Left ventricle myocardium inferior (tissue), 1 donor: ENCODE data around the gene MYH3. TPM values are rescaled to one million over a fixed set of nuclear protein-coding genes. Genes with fewer than 3 reads are reported as not detected.
A peak's percentile ranks its signal among the peaks of the same experiment; 100 is the strongest.
"Not testable (repeated sequence)": the region's sequence is repeated elsewhere in the genome, so short reads cannot be mapped to it uniquely, and the experiment has no call there.

Source experiments
- DNase-seq: peaks from one replicate; pipeline ENCODE4 v3.0.0-alpha.2; 2020
- H3K27ac ChIP-seq: fragments of 200-600 bp; replicated peaks from 2 replicates; pipeline ENCODE4 v1.8.0; 2021
- H3K27me3 ChIP-seq: fragments of 200-600 bp; 2 replicates; pipeline ENCODE4 v1.8.0; 2021; ENCODE audit warnings: low read depth
- H3K36me3 ChIP-seq: fragments of 200-600 bp; 2 replicates; pipeline ENCODE4 v1.8.0; 2021
- H3K4me1 ChIP-seq: fragments of 200-600 bp; 2 replicates; pipeline ENCODE4 v1.8.0; 2021
- H3K4me3 ChIP-seq: fragments of 200-600 bp; 2 replicates; pipeline ENCODE4 v1.8.0; 2021; ENCODE audit warnings: mild to moderate bottlenecking, moderate library complexity
- H3K9me3 ChIP-seq: fragments of 200-600 bp; replicated peaks from 2 replicates; pipeline ENCODE4 v1.8.0; 2021
- CTCF ChIP-seq: fragments of 200-600 bp; IDR thresholded peaks from 2 replicates; pipeline ENCODE4 v1.8.0; 2021; ENCODE audit warnings: antibody characterized with exemption, mild to moderate bottlenecking, borderline replicate concordance
- intact Hi-C: fragments of 100-400 bp; cut with micrococcal nuclease; formaldehyde crosslinking; loops from one replicate; pipeline ENCODE4 v1.11.0; 2022
- total RNA-seq: library from RNA; stranded (reverse); fragmentation: NEBNext Ultra II Directional; extraction: Animal tissue kit (Norgen Biotek cat#: 25700); gene quantifications from one replicate; pipeline ENCODE4 v1.2.1, GENCODE V29; 2021
- donor health status: DM: no; HTN: yes; CAD: no; lungs with severe emphysema.

Gene MYH3
- total RNA-seq, 1 donor from 2014 or later = 0.88 TPM

DNA sequence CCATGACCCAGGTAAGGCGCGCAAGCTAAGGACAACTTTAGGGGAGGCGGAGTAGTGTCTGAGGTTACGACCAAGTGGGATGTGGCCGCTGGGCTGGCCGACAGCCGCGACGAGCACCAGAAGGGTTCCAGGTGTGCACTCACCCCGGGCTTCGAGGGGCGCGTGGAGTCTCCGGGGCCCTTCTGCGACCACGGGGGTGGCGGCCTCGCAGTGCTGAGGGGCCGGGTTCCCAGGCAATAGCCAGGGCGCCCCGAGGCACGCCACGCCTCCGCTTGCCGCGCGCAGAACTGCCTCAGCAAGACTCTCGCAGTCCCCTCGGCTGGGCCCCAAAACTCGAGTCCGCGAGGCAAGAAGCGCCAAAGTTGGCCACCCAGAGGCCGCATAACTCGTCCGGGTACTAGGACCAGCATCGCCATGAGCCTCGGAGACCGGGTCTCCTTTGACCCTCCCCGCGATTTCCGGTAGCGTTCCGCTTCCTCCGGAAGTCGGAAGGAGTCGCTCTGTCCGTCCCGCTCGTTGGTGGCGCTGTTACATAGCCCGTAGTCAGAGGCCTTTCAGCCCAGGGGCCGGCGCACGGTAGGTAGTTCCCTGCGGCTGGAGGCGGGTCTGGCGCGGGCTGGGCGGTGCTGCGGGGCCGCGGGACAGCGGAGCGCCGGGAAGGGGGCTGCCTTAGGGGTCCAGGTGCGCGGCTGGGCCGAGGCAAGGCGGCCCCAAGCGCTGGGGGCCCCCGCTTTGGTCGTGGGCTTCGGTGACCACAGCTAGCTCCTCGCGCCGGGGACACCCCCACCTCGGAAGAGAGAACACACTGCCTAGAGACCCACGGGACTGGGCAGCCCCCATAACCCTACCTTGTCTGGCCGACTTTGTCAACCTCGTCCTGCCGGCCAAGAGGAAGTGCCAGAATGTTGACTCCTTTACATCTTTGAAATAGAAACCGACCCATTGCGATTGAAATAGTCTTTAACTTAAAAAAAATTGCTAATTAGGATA, 40.3 kb upstream of the MYH3 start, which contains the start of the genes ADPRM and SCO1:
Gene ADPRM (plus strand): TSS at position 503 of the 990 bp plus-strand sequence. CDS start 7,333 bp downstream, outside the sequence.
Gene SCO1 (minus strand): TSS at position 442 of the 990 bp plus-strand sequence. CDS start 26 bp downstream, at position 416.
- peak within 1 kb of the TSS; percentile 98 for H3K27ac ChIP-seq
- intact Hi-C loops = no loop called here
- peak; percentile 93 for DNase-seq
- peak; percentile 57 for TF ChIP-seq CTCF
- no peaks in the 10 kb centered on the region for H3K27me3 ChIP-seq
- peaks cover 43% of the 10 kb centered on the region for H3K4me1 ChIP-seq
- no peaks in the 10 kb centered on the region for H3K9me3 ChIP-seq
- peak within 1 kb of the TSS; percentile 98 for H3K4me3 ChIP-seq
- H3K36me3 ChIP-seq = peaks cover 28% of the 10 kb centered on the region

DNA sequence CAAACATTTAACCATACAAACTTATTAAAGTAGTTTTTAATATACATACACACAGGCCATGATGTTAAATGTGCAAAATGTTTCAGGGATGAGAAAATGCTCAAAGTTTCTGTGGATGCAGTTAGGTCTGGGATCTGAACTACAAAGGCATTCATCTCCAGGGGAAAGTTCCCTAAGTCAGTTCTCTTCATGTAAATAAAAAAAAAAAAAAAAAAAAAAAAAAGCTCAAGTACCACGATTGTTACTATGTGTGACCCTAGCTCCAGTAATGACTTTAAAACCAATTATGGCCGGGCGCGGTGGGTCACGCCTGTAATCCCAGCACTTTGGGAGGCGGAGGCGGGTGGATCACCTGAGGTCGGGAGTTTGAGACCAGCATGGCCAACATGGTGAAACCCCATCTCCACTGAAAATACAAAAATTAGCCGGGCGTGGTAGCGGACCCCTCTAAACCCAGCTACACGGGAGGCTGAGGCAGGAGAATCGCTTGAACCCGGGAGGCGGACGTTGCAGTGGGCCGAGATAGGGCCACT, 38.8 kb upstream of the MYH3 start:
- DNase-seq, intact Hi-C loops: not testable (repeated sequence)
- peak overlapping the region; percentile 98 for H3K4me3 ChIP-seq

DNA sequence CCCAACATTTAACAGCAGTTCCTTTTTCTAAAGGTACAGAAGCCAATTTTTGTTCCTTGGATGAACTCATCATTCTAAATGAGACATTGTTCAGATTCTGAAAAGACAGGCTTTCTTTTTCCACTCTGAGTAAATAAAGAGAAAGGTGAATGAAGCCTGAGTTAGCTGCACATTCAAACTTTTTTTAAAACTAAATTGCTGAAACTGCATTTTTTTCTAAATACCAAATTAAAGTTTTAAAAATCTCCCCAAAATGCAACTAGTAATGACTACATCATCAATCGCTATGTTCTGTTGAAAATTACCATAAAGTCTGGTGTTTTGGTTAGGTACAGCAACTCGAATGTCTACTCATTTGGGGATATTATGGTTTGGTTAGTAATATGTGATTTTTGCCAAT, 30.4 kb upstream of the MYH3 start:
- intact Hi-C loops = no loop called here
- TF ChIP-seq CTCF = no peak
- Histone ChIP-seq H3K36me3 (peaks cover 80% of the 10 kb centered on the region), H3K27me3 (no peaks in the 10 kb centered on the region), H3K4me3 (no peak overlapping the region), H3K4me1 (peaks cover 4% of the 10 kb centered on the region), H3K9me3 (no peaks in the 10 kb centered on the region), H3K27ac (no peak overlapping the region)
- no peak for DNase-seq

More for the DNA sequence above, 38.8 kb upstream of the MYH3 start:
- not testable (repeated sequence) for H3K9me3 ChIP-seq, H3K27me3 ChIP-seq, H3K27ac ChIP-seq
- Histone ChIP-seq H3K4me1 (peaks cover 39% of the 10 kb centered on the region), H3K36me3 (peaks cover 42% of the 10 kb centered on the region)

DNA sequence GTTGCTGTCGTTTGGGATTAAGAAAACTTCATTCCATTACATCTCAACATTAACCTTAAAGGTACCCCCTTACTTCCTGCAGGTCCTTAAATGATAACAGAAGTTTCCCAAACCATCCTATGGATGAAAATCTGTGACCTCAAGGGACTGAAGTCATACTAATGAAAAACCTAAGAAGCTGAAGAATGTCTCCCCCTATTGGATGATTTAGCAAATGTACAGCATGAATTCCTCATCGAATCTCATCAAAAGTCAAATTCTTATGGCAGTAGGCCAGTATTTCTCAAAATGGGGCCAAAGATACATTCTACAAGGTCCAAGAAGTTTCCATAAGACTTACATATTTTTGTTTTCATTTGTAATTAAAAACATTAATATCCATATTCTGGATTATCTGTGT, 26.7 kb upstream of the MYH3 start:
- DNase-seq = no peak
- intact Hi-C loops = no loop called here
- H3K36me3 ChIP-seq = peaks cover 86% of the 10 kb centered on the region
- H3K27ac ChIP-seq = no peak overlapping the region
- H3K27me3 ChIP-seq = no peaks in the 10 kb centered on the region
- peaks cover 4% of the 10 kb centered on the region for H3K4me1 ChIP-seq
- no peak overlapping the region for H3K4me3 ChIP-seq
- H3K9me3 ChIP-seq = no peaks in the 10 kb centered on the region
- TF ChIP-seq CTCF = no peak

GRCh38 chr17:10681866-10682446, 24.8 kb upstream of the MYH3 start:
- no peak overlapping the region for H3K27ac ChIP-seq
- intact Hi-C loops = no loop called here
- H3K9me3 ChIP-seq = no peaks in the 10 kb centered on the region
- H3K4me3 ChIP-seq = no peak overlapping the region
- no peak for TF ChIP-seq CTCF
- H3K36me3 ChIP-seq = peaks cover 89% of the 10 kb centered on the region
- no peaks in the 10 kb centered on the region for H3K27me3 ChIP-seq
- no peaks in the 10 kb centered on the region for H3K4me1 ChIP-seq
- DNase-seq = no peak
